B cell (primary cell): ENCODE measurements around the gene CAAP1. TPM values are rescaled to one million over a fixed set of nuclear protein-coding genes. Genes with fewer than 3 reads are reported as not detected.

ENCODE experiments used
- ATAC-seq: fragments of 200-7000 bp; cut with Tn5 transposase; one replicate; pipeline ENCODE4 v1.10.0; 2021; ENCODE audit warnings: low read depth, mild to moderate bottlenecking, moderate number of reproducible peaks, moderate library complexity
- CTCF ChIA-PET: fragments of 350-600 bp; sonication (Branson Sonifier 250); formaldehyde crosslinking; loops from one replicate; lab custom pipeline; 2021; ENCODE audit warnings: antibody characterized with exemption, inconsistent platforms; lab: Charles Lee
- POLR2A ChIA-PET: fragments of 350-600 bp; sonication (Branson Sonifier 250); formaldehyde crosslinking; loops from one replicate; lab custom pipeline; 2021; ENCODE audit warnings: antibody characterized with exemption; lab: Charles Lee
- DNase-seq: peaks from one replicate; pipeline ENCODE4 v3.0.0; 2013
- H2AFZ ChIP-seq: 2 replicates; pipeline ENCODE4 v1.6.1; 2012; ENCODE audit warnings: mild to moderate bottlenecking, low read depth, low read length; ENCODE audit not compliant: insufficient read depth, poor library complexity, severe bottlenecking
- H3K27ac ChIP-seq, 2 donors: 1 replicate in 1 of 2; 2 replicates in 1 of 2; pipeline ENCODE4 v1.5.1; 2012 to 2013; ENCODE audit warnings: low read length in 2 of 2, mild to moderate bottlenecking in 2 of 2, moderate library complexity in 1 of 2
- H3K27me3 ChIP-seq, 4 experiments: fragments of 200-600 bp in 1 of 4; sonication (generic) in 1 of 4; replicated peaks in 1 of 4; 1 replicate in 2 of 4; 2 replicates in 2 of 4; pipeline versions ENCODE4 v1.6.1 to v1.7.0; 2013 to 2016; ENCODE audit warnings: low read length in 3 of 4, mild to moderate bottlenecking in 2 of 4, mixed read lengths in 1 of 4, moderate library complexity in 1 of 4; ENCODE audit not compliant: insufficient read depth in 4 of 4, control insufficient read depth in 3 of 4; ENCODE audit errors: control extremely low read depth in 1 of 4
- H3K36me3 ChIP-seq, 2 experiments: replicated peaks in 1 of 2; 1 replicate in 1 of 2; 2 replicates in 1 of 2; pipeline versions ENCODE4 v1.6.1 to v1.7.1; 2013; ENCODE audit warnings: low read length in 1 of 2; ENCODE audit not compliant: insufficient read depth in 2 of 2, control insufficient read depth in 1 of 2; ENCODE audit errors: control extremely low read depth in 1 of 2, extremely low read depth in 1 of 2
- H3K4me1 ChIP-seq, 2 donors: fragments of 200-600 bp in 1 of 2; sonication (generic) in 1 of 2; 1 replicate in 1 of 2; 2 replicates in 1 of 2; pipeline versions ENCODE4 v1.5.1 to v1.6.1; 2013 to 2017; ENCODE audit warnings: low read length in 2 of 2; ENCODE audit not compliant: control insufficient read depth in 2 of 2, insufficient read depth in 2 of 2
- H3K4me2 ChIP-seq: replicated peaks from 2 replicates; pipeline ENCODE3; 2012; ENCODE audit warnings: mild to moderate bottlenecking, low read depth, low read length; ENCODE audit not compliant: poor library complexity, severe bottlenecking
- H3K4me3 ChIP-seq, 5 experiments: fragments of 200-600 bp in 1 of 5; sonication (generic) in 1 of 5; 1 replicate in 3 of 5; 2 replicates in 2 of 5; pipeline versions ENCODE4 v1.5.1 to v1.7.0; 2011 to 2016; ENCODE audit warnings: low read length in 4 of 5, mild to moderate bottlenecking in 4 of 5, low read depth in 2 of 5, control low read depth in 1 of 5, moderate library complexity in 1 of 5; ENCODE audit not compliant: insufficient read depth in 1 of 5; ENCODE audit errors: control extremely low read depth in 1 of 5, extremely low read depth in 1 of 5
- H3K79me2 ChIP-seq: fragments of 200-600 bp; sonication (generic); one replicate; pipeline ENCODE4 v1.6.0; 2016; ENCODE audit warnings: low read length; ENCODE audit not compliant: control insufficient read depth, insufficient read depth
- H3K9ac ChIP-seq: fragments of 200-600 bp; sonication (generic); 2 replicates; pipeline ENCODE4 v1.6.1; 2017; ENCODE audit warnings: mild to moderate bottlenecking, low read length, moderate library complexity
- H3K9me3 ChIP-seq, 3 donors: one replicate each; pipeline versions ENCODE4 v1.6.1 to v1.7.1; 2013; ENCODE audit warnings: low read length in 2 of 3; ENCODE audit not compliant: control insufficient read depth in 2 of 3, insufficient read depth in 1 of 3; ENCODE audit errors: control extremely low read depth in 1 of 3
- H4K20me1 ChIP-seq: 2 replicates; pipeline ENCODE4 v1.6.0; 2012; ENCODE audit warnings: mild to moderate bottlenecking, low read length; ENCODE audit not compliant: insufficient read depth, control insufficient read depth, poor library complexity, severe bottlenecking
- H3K27ac Mint-ChIP-seq: one replicate; pipeline ENCODE4 v1.8.0; 2021; ENCODE audit warnings: mixed read lengths
- H3K27me3 Mint-ChIP-seq: one replicate; pipeline ENCODE4 v1.8.0; 2021; ENCODE audit warnings: mixed read lengths
- H3K4me1 Mint-ChIP-seq: one replicate; pipeline ENCODE4 v1.8.0; 2021; ENCODE audit warnings: mixed read lengths
- H3K4me3 Mint-ChIP-seq: one replicate; pipeline ENCODE4 v1.8.0; 2021; ENCODE audit warnings: mixed read lengths
- H3K9me3 Mint-ChIP-seq: one replicate; pipeline ENCODE4 v1.8.0; 2022; ENCODE audit warnings: mixed read lengths; ENCODE audit not compliant: insufficient read depth
- CTCF ChIP-seq: fragments of 200-600 bp; IDR thresholded peaks from one replicate; pipeline ENCODE4 v1.8.0; 2022; ENCODE audit warnings: antibody characterized with exemption, mild to moderate bottlenecking
- EZH2 ChIP-seq: IDR thresholded peaks from 2 replicates; pipeline ENCODE4 v1.6.1; 2012; ENCODE audit warnings: borderline replicate concordance, low read depth, mild to moderate bottlenecking, moderate library complexity, low read length; ENCODE audit not compliant: insufficient read depth, poor library complexity, severe bottlenecking
- WGBS: methylation state at CpG from one replicate; pipeline ENCODE4 v1.1.5; 2013; ENCODE audit warnings: missing lambda C conversion rate; ENCODE audit not compliant: insufficient coverage; 5-methylcytosine and 5-hydroxymethylcytosine counted together
- intact Hi-C: fragments of 100-400 bp; cut with micrococcal nuclease; formaldehyde crosslinking; loops from one replicate; pipeline ENCODE4 v1.10.0; 2022
- polyA plus RNA-seq: library from polyadenylated mRNA; depleted of rRNA; stranded (reverse); fragments of >200 nt; gene quantifications from 2 replicates; pipeline ENCODE4 v1.2.3, GENCODE V29; 2012
- total RNA-seq, 2 donors: library from RNA; stranded (reverse); fragments of 120-200 nt in 1 of 2; gene quantifications; 1 replicate in 1 of 2; 2 replicates in 1 of 2; pipeline versions ENCODE4 v1.2.3 to v1.2.4, GENCODE V29; 2013 to 2022

CAAP1 gene
- total and polyA plus RNA-seq, 2 donors (not counting 1 experiment from before 2014, with no cell fraction given) = 8.5 to 13.3 TPM

GRCh38 chr9:26919698-26920097 lies 27.1 kb upstream of the CAAP1 start:
- POLR2A ChIA-PET = no interaction called here

GRCh38 chr9:26913138-26913668 lies 20.6 kb upstream of the CAAP1 start:
- peaks cover 13 to 37% of the 10 kb centered on the region in 2 experiments for H3K36me3 ChIP-seq
- H3K27ac ChIP-seq = no peak overlapping the region
- no peak overlapping the region for H3K4me3 ChIP-seq
- no peak overlapping the region for H3K9ac ChIP-seq
- Mint-ChIP-seq H3K4me3 (no peak overlapping the region), H3K4me1 (no peaks in the 10 kb centered on the region), H3K27me3 (no peaks in the 10 kb centered on the region), H3K9me3 (no peaks in the 10 kb centered on the region), H3K27ac (no peak overlapping the region)
- TF ChIP-seq CTCF = no peak
- no peak for TF ChIP-seq EZH2
- no peak overlapping the region for H2AFZ ChIP-seq
- ChIA-PET CTCF (no interaction called here), POLR2A (no interaction called here)
- H3K9me3 ChIP-seq = no peaks in the 10 kb centered on the region
- DNase-seq = no peak
- intact Hi-C loops = no loop called here
- H3K4me2 ChIP-seq = no peak overlapping the region
- WGBS = no CpG with 5 or more reads among the region's 2 CpGs
- H3K27me3 ChIP-seq = no peaks in the 10 kb centered on the region
- H4K20me1 ChIP-seq = no peaks in the 10 kb centered on the region
- H3K4me1 ChIP-seq = no peaks in the 10 kb centered on the region
- ATAC-seq = no peak
- H3K79me2 ChIP-seq = no peaks in the 10 kb centered on the region

More at GRCh38 chr9:26919698-26920097, 27.1 kb upstream of the CAAP1 start:
- CTCF ChIA-PET = no interaction called here
- Mint-ChIP-seq H3K9me3 (no peaks in the 10 kb centered on the region), H3K27ac (no peak overlapping the region), H3K4me3 (no peak overlapping the region), H3K27me3 (no peaks in the 10 kb centered on the region), H3K4me1 (no peaks in the 10 kb centered on the region)
- no peaks in the 10 kb centered on the region for H3K27me3 ChIP-seq
- DNase-seq (no peak), ATAC-seq (no peak)
- no peaks in the 10 kb centered on the region for H3K79me2 ChIP-seq
- no CpG with 5 or more reads among the region's 1 CpG for WGBS
- no peak overlapping the region for H3K9ac ChIP-seq
- TF ChIP-seq CTCF = no peak
- TF ChIP-seq EZH2 = no peak
- no peak overlapping the region for H3K4me3 ChIP-seq
- no peak overlapping the region for H3K4me2 ChIP-seq
- peaks cover 18 to 74% of the 10 kb centered on the region in 2 experiments for H3K36me3 ChIP-seq
- H3K27ac ChIP-seq = no peak overlapping the region
- intact Hi-C loops = no loop called here
- no peaks in the 10 kb centered on the region for H3K9me3 ChIP-seq
- H3K4me1 ChIP-seq = no peaks in the 10 kb centered on the region
- H4K20me1 ChIP-seq = no peaks in the 10 kb centered on the region
- no peak overlapping the region for H2AFZ ChIP-seq
